Neural cell (in vitro differentiated cells): Measurements from ENCODE around the gene PLCL2. TPM values are rescaled to one million over a fixed set of nuclear protein-coding genes. Genes with fewer than 3 reads are reported as not detected.

Experiments
- H2AFZ ChIP-seq: fragments of 200-600, 300-800 bp; sonication (generic), shearing (Covaris generic); 2 replicates; pipeline ENCODE4 v1.6.0; 2014; ENCODE audit warnings: low read depth, mild to moderate bottlenecking, antibody characterized with exemption, low read length, moderate library complexity
- H3F3A ChIP-seq: fragments of 200-600 bp; shearing (Covaris generic); 2 replicates; pipeline ENCODE4 v1.6.1; 2016; ENCODE audit warnings: mild to moderate bottlenecking, moderate library complexity, mixed read lengths, antibody characterized with exemption, low read length; ENCODE audit not compliant: insufficient read depth, poor library complexity, severe bottlenecking
- H3K27ac ChIP-seq: fragments of 200-600, 300-800 bp; sonication (generic), shearing (Covaris generic); 2 replicates; pipeline ENCODE4 v1.5.1; 2014; ENCODE audit warnings: mild to moderate bottlenecking, low read length, moderate library complexity
- H3K27me3 ChIP-seq: fragments of 300-800, 200-600 bp; sonication (generic), shearing (Covaris generic); 2 replicates; pipeline ENCODE4 v1.6.0; 2014; ENCODE audit warnings: mild to moderate bottlenecking, low read depth, low read length, moderate library complexity; ENCODE audit not compliant: insufficient read depth
- H3K36me3 ChIP-seq: fragments of 300-800, 200-600 bp; sonication (generic), shearing (Covaris generic); 2 replicates; pipeline ENCODE4 v1.5.1; 2014; ENCODE audit warnings: mild to moderate bottlenecking, antibody characterized with exemption, low read length, moderate library complexity; ENCODE audit not compliant: insufficient read depth
- H3K4me2 ChIP-seq: fragments of 300-800, 200-600 bp; sonication (generic), shearing (Covaris generic); 2 replicates; pipeline ENCODE4 v1.6.0; 2014; ENCODE audit warnings: mild to moderate bottlenecking, low read length
- H3K4me3 ChIP-seq: fragments of 300-800, 200-600 bp; sonication (generic), shearing (Covaris generic); 2 replicates; pipeline ENCODE4 v1.5.1; 2014; ENCODE audit warnings: mild to moderate bottlenecking, low read length, moderate library complexity
- H3K79me2 ChIP-seq: fragments of 200-600 bp; shearing (Covaris generic); replicated peaks from 2 replicates; pipeline ENCODE4 v1.6.0; 2014; ENCODE audit warnings: mild to moderate bottlenecking, low read length, moderate library complexity; ENCODE audit not compliant: insufficient read depth
- H3K9ac ChIP-seq: fragments of 300-800, 200-600 bp; sonication (generic), shearing (Covaris generic); 2 replicates; pipeline ENCODE4 v1.6.1; 2016; ENCODE audit warnings: mild to moderate bottlenecking, low read length, mixed read lengths
- H3K9me2 ChIP-seq: fragments of 200-600 bp; shearing (Covaris generic); 2 replicates; pipeline ENCODE4 v1.6.1; 2016; ENCODE audit warnings: mild to moderate bottlenecking, low read length, mixed read lengths; ENCODE audit not compliant: insufficient read depth
- H3K9me3 ChIP-seq: fragments of 200-600, 300-800 bp; sonication (generic), shearing (Covaris generic); 2 replicates; pipeline ENCODE4 v1.6.1; 2016; ENCODE audit warnings: mild to moderate bottlenecking, mixed run types, low read length, moderate library complexity, mixed read lengths
- H4K20me1 ChIP-seq: fragments of 200-600 bp; shearing (Covaris generic); 2 replicates; pipeline ENCODE4 v1.6.1; 2016; ENCODE audit warnings: mild to moderate bottlenecking, mixed run types; ENCODE audit not compliant: insufficient read depth
- CTCF ChIP-seq: fragments of 450-650 bp; IDR thresholded peaks from 2 replicates; pipeline ENCODE4 v1.5.1; 2014; ENCODE audit warnings: antibody characterized with exemption, mild to moderate bottlenecking, moderate library complexity; ENCODE audit not compliant: poor library complexity, severe bottlenecking
- EP300 ChIP-seq: fragments of 450-650 bp; conservative IDR thresholded peaks from 2 replicates; pipeline ENCODE4 v1.6.1; 2014; ENCODE audit warnings: antibody characterized with exemption, mild to moderate bottlenecking, moderate library complexity; ENCODE audit not compliant: poor library complexity, severe bottlenecking
- EZH2 ChIP-seq: fragments of 200-600, 300-800 bp; shearing (Covaris generic), sonication (generic); IDR thresholded peaks from 2 replicates; pipeline ENCODE4 v1.6.1; 2014; ENCODE audit warnings: antibody characterized with exemption, low read length, borderline replicate concordance, mild to moderate bottlenecking; ENCODE audit not compliant: insufficient read depth, poor library complexity, severe bottlenecking
- MXI1 ChIP-seq: fragments of 450-650 bp; conservative IDR thresholded peaks from 2 replicates; pipeline ENCODE4 v1.6.1; 2014; ENCODE audit warnings: antibody characterized with exemption, mild to moderate bottlenecking; ENCODE audit not compliant: poor library complexity, severe bottlenecking
- POLR2AphosphoS5 ChIP-seq: IDR thresholded peaks from 2 replicates; pipeline ENCODE4 v1.6.1; 2012
- RAD21 ChIP-seq: fragments of 450-650 bp; conservative IDR thresholded peaks from 2 replicates; pipeline ENCODE4 v1.6.1; 2014; ENCODE audit warnings: antibody characterized with exemption, mild to moderate bottlenecking, moderate library complexity
- REST ChIP-seq: IDR thresholded peaks from 2 replicates; pipeline ENCODE4 v1.6.1; 2012; ENCODE audit warnings: borderline replicate concordance
- SMC3 ChIP-seq: fragments of 450-650 bp; conservative IDR thresholded peaks from 2 replicates; pipeline ENCODE4 v1.6.1; 2014; ENCODE audit warnings: antibody characterized with exemption, mild to moderate bottlenecking, moderate library complexity; ENCODE audit not compliant: poor library complexity
- TAF1 ChIP-seq: IDR thresholded peaks from 2 replicates; pipeline ENCODE4 v1.6.1; 2012; ENCODE audit warnings: low read depth
- polyA plus RNA-seq: library from polyadenylated mRNA; depleted of rRNA; stranded (reverse); fragments of >200 nt; gene quantifications from 2 replicates; pipeline ENCODE4 v1.2.3, GENCODE V29; 2014

The PLCL2 gene
- polyA plus RNA-seq, 1 donor from 2014 or later = 69.8 TPM

DNA sequence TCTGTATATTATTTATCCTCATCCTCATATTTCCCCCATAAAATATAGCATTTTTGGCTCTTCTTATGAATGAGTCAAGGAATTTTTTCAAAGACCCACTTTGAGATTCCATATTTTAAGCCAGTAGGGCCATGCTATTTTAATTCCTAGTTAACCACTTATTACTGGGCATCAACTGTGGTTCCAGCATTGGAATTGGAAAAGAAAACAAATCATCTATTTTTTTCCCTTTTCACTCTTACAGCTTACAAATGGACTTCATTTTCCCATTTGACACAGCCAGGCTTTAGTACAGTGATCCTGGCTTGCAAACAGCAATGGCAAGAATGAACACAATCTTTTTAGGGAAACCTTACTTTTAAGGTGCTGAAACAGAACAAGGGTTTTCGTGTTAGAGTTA is 19.4 kb upstream of the PLCL2 start:
- Histone ChIP-seq H3K4me3 (no peak overlapping the region), H3K27ac (no peak overlapping the region), H3F3A (no peaks in the 10 kb centered on the region), H3K9me2 (no peaks in the 10 kb centered on the region), H2AFZ (no peak overlapping the region), H3K27me3 (no peaks in the 10 kb centered on the region), H3K9ac (no peak overlapping the region), H4K20me1 (no peaks in the 10 kb centered on the region), H3K79me2 (no peaks in the 10 kb centered on the region), H3K9me3 (no peaks in the 10 kb centered on the region), H3K36me3 (no peaks in the 10 kb centered on the region), H3K4me2 (no peak overlapping the region)
- no peak for TF ChIP-seq SMC3
- no peak for TF ChIP-seq EP300
- TF ChIP-seq POLR2AphosphoS5 = no peak
- no peak for TF ChIP-seq CTCF
- no peak for TF ChIP-seq TAF1
- TF ChIP-seq REST = no peak
- TF ChIP-seq MXI1 = no peak
- no peak for TF ChIP-seq RAD21
- no peak for TF ChIP-seq EZH2

DNA sequence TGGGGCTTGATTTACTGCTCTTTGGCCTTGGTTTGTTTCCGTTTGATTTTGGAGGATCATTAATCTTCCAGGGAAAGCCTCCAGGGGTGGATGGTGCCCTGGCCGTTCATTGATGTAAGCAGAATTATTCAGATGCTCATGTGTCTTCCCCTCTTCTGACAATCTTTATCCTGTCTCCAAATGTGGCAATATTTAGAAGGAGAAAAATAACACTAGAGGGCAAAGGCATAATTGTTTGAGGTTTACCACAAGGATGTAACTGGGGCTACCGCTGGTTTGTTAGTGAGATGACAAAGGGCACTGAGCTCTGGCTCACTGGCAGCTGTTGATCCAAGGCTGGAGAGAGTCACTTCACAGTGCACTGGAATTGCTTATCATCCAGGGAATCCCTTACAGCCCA is 18.2 kb upstream of the PLCL2 start:
- TF ChIP-seq CTCF = no peak
- TF ChIP-seq POLR2AphosphoS5 = no peak
- TF ChIP-seq TAF1 = no peak
- TF ChIP-seq EP300 = no peak
- TF ChIP-seq EZH2 = no peak
- no peak for TF ChIP-seq MXI1
- TF ChIP-seq REST = no peak
- Histone ChIP-seq H2AFZ (no peak overlapping the region), H3K79me2 (no peaks in the 10 kb centered on the region), H3K9ac (no peak overlapping the region), H3K9me3 (no peaks in the 10 kb centered on the region), H3K36me3 (no peaks in the 10 kb centered on the region), H3K4me3 (no peak overlapping the region), H3K27ac (no peak overlapping the region), H3K4me2 (no peak overlapping the region), H4K20me1 (no peaks in the 10 kb centered on the region), H3K27me3 (no peaks in the 10 kb centered on the region), H3F3A (no peaks in the 10 kb centered on the region), H3K9me2 (no peaks in the 10 kb centered on the region)
